BLaER1 treated with 17β-estradiol and CSF1 and Interleukin-3, amounts not matched to agents 10 nM and 100 nM (cell line): ENCODE measurements around the gene SH3D19.

ENCODE experiments used
- H3K27ac ChIP-seq, 11 experiments: shearing (Covaris generic); formaldehyde crosslinking; 2 replicates each; pipeline ENCODE4 v1.8.1; 2022
- H3K27me3 ChIP-seq, 11 experiments: shearing (Covaris generic); formaldehyde crosslinking; 2 replicates each; pipeline ENCODE4 v1.8.1; 2022
- H3K36me3 ChIP-seq, 11 experiments: shearing (Covaris generic); formaldehyde crosslinking; 2 replicates each; pipeline ENCODE4 v1.8.1; 2022
- H3K4me1 ChIP-seq, 10 experiments: shearing (Covaris generic); formaldehyde crosslinking; 2 replicates each; pipeline ENCODE4 v1.8.1; 2022
- H3K4me2 ChIP-seq, 11 experiments: shearing (Covaris generic); formaldehyde crosslinking; 2 replicates each; pipeline ENCODE4 v1.8.1; 2022
- H3K4me3 ChIP-seq, 10 experiments: shearing (Covaris generic); formaldehyde crosslinking; 2 replicates each; pipeline ENCODE4 v1.8.1; 2022
- H3K9ac ChIP-seq, 11 experiments: shearing (Covaris generic); formaldehyde crosslinking; 2 replicates each; pipeline ENCODE4 v1.8.1; 2022
- H3K9me3 ChIP-seq, 11 experiments: shearing (Covaris generic); formaldehyde crosslinking; replicated peaks in 1 of 11; 2 replicates each; pipeline ENCODE4 v1.8.1; 2022
- H4K20me1 ChIP-seq, 11 experiments: shearing (Covaris generic); formaldehyde crosslinking; 2 replicates each; pipeline ENCODE4 v1.8.1; 2022
- Cebpa-rat ChIP-seq, 11 experiments: shearing (Covaris generic); IDR thresholded peaks; 2 replicates each; pipeline ENCODE4 v1.8.1; 2022

SH3D19 gene

GRCh38 chr4:151228189-151229119, 97.0 kb downstream of the SH3D19 start:
- H4K20me1 ChIP-seq, result no peaks in the 10 kb centered on the region
- H3K4me3 ChIP-seq, result no peak overlapping the region
- no peaks in the 10 kb centered on the region for H3K36me3 ChIP-seq
- H3K4me2 ChIP-seq, result no peak overlapping the region
- no peaks in the 10 kb centered on the region for H3K9me3 ChIP-seq
- H3K27me3 ChIP-seq, result no peaks in the 10 kb centered on the region
- TF ChIP-seq Cebpa-rat (IDR thresholded peaks at IDR 0.05), result no peak
- no peak overlapping the region for H3K27ac ChIP-seq
- H3K9ac ChIP-seq, result no peak overlapping the region
- no peaks in the 10 kb centered on the region for H3K4me1 ChIP-seq

DNA sequence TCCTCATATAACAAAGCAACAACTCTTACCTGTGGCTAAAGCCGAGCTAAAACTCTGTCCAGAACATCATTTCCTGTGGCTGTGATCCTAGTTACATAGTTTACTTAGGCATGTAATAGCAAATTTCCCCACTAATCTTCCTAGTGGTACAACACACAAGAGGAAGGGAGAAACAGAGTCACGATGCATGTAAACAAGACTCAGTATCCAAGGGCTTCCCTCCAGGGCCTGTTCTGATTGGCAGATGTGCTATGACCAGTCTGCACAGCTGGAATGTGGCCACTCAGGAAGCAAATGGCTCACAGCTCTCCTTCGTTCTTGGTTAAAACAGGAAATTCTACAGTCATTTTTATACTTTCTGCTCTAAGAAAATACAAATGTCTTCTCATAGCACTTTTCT, 97.7 kb downstream of the SH3D19 start:
- H3K27me3 ChIP-seq, result no peaks in the 10 kb centered on the region
- H3K4me3 ChIP-seq, result no peak overlapping the region
- no peaks in the 10 kb centered on the region for H3K4me1 ChIP-seq
- TF ChIP-seq Cebpa-rat (IDR thresholded peaks at IDR 0.05), result no peak
- H3K9ac ChIP-seq, result no peak overlapping the region
- H3K27ac ChIP-seq, result no peak overlapping the region
- no peaks in the 10 kb centered on the region for H3K9me3 ChIP-seq
- no peaks in the 10 kb centered on the region for H4K20me1 ChIP-seq
- no peaks in the 10 kb centered on the region for H3K36me3 ChIP-seq
- no peak overlapping the region for H3K4me2 ChIP-seq

DNA sequence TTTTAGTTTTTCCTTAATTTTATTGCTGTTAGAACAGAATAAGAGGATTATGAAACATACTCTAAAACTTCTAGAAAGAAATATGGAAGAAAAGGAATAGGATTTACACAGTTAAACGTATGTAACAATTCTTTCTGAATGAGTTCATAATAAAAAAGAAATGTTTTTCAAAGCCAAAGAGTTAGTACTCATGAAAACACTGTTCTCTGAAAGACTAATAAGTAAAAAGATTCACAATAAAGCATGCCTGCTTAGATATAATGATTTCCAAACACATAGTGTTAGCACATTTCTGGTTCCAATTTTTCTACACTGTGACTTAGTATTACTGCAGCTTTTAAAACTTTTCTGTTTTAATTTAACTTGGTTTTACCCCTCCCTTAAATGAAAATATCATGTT, 98.2 kb downstream of the SH3D19 start:
- Histone ChIP-seq H3K9me3 (no peaks in the 10 kb centered on the region), H3K27ac (no peak overlapping the region), H3K9ac (no peak overlapping the region), H3K27me3 (no peaks in the 10 kb centered on the region), H3K4me2 (no peak overlapping the region), H3K4me3 (no peak overlapping the region), H4K20me1 (no peaks in the 10 kb centered on the region), H3K36me3 (no peaks in the 10 kb centered on the region), H3K4me1 (no peaks in the 10 kb centered on the region)
- no peak for TF ChIP-seq Cebpa-rat (IDR thresholded peaks at IDR 0.05)

- Histone ChIP-seq H3K4me1 (no peaks in the 10 kb centered on the region), H3K27ac (no peak overlapping the region), H4K20me1 (no peaks in the 10 kb centered on the region), H3K9ac (no peak overlapping the region), H3K4me3 (no peak overlapping the region), H3K9me3 (no peaks in the 10 kb centered on the region), H3K36me3 (no peaks in the 10 kb centered on the region), H3K27me3 (no peaks in the 10 kb centered on the region), H3K4me2 (no peak overlapping the region)
- no peak for TF ChIP-seq Cebpa-rat (IDR thresholded peaks at IDR 0.05)
These were observed 99.1 kb downstream of the SH3D19 start for GRCh38 chr4:151226004-151226932.

DNA sequence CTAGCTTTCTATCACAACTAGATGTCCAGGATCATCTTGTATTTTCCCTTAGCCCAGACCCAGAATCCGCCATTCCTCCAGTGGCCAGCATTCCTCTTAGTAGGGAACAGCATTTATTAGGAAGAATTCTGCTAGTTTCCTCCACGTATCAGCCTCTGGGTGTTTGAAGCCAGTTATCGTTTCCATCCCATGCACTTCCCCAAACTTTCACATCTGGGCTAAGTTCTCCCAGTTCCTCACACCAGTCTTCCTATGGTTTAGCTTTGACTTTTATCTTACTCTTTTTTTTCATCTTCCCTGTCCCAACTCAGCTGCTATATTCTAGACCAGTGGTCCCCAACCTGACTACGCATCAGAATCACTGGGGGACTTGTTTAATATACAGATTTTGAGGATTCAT, 101.9 kb downstream of the SH3D19 start:
- Histone ChIP-seq H3K9me3 (no peaks in the 10 kb centered on the region), H3K4me2 (no peak overlapping the region), H3K4me1 (no peaks in the 10 kb centered on the region), H3K36me3 (no peaks in the 10 kb centered on the region), H3K4me3 (no peak overlapping the region), H3K27me3 (no peaks in the 10 kb centered on the region), H3K27ac (no peak overlapping the region), H3K9ac (no peak overlapping the region), H4K20me1 (no peaks in the 10 kb centered on the region)
- no peak for TF ChIP-seq Cebpa-rat (IDR thresholded peaks at IDR 0.05)

DNA sequence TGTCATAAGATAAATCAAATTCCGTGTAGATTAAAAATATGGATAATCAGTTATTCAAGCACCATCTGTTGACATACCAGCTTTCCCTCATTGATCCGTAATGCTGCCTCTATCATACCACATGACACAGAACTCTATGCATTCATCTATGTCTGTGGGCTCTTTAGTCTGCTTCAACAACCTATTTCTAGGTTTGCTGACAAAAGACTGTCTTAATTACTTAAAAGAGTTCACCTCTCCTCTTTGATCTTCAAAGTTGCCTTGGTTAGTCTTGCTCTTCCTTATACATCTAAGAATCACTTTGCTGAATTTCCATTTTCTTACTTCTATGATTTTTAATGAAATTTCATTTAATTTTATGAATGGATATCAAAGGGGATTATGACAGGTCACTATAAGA, 105.5 kb downstream of the SH3D19 start:
- Histone ChIP-seq H3K4me2 (no peak overlapping the region), H3K4me3 (no peak overlapping the region), H3K27ac (no peak overlapping the region), H3K4me1 (no peaks in the 10 kb centered on the region), H3K9ac (no peak overlapping the region), H3K36me3 (no peaks in the 10 kb centered on the region), H3K9me3 (no peaks in the 10 kb centered on the region), H4K20me1 (no peaks in the 10 kb centered on the region), H3K27me3 (no peaks in the 10 kb centered on the region)
- no peak for TF ChIP-seq Cebpa-rat (IDR thresholded peaks at IDR 0.05)

- H3K4me2 ChIP-seq, result no peak overlapping the region
- H3K36me3 ChIP-seq, result no peaks in the 10 kb centered on the region
- no peaks in the 10 kb centered on the region for H3K4me1 ChIP-seq
- no peaks in the 10 kb centered on the region for H3K27me3 ChIP-seq
- no peak overlapping the region for H3K27ac ChIP-seq
- H3K9me3 ChIP-seq, result no peaks in the 10 kb centered on the region
- no peak for TF ChIP-seq Cebpa-rat (IDR thresholded peaks at IDR 0.05)
- H4K20me1 ChIP-seq, result no peaks in the 10 kb centered on the region
- no peak overlapping the region for H3K4me3 ChIP-seq
- H3K9ac ChIP-seq, result no peak overlapping the region
These were observed 106.3 kb downstream of the SH3D19 start for GRCh38 chr4:151219091-151219490.

DNA sequence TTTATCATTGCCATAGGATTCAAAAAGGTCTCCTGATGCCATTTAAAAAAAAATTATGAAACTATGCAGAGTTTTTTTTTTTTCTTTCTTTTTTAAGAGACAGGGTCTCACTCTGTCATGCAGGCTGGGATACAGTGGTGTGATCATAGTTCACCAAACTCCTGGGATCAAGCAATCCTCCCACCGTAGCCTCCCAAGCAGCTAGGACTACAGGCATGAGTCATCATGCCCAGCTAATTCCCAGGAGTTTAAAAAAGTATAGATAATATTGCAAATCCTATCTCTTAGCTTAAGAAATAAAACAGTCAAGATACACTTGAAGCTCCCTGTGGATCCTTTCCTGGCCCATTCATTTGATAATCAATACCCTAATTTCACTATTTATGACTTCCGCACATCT, 107.1 kb downstream of the SH3D19 start:
- no peaks in the 10 kb centered on the region for H3K27me3 ChIP-seq
- no peaks in the 10 kb centered on the region for H3K9me3 ChIP-seq
- H4K20me1 ChIP-seq, result no peaks in the 10 kb centered on the region
- H3K36me3 ChIP-seq, result no peaks in the 10 kb centered on the region
- no peak overlapping the region for H3K4me2 ChIP-seq
- H3K4me3 ChIP-seq, result no peak overlapping the region
- no peak for TF ChIP-seq Cebpa-rat (IDR thresholded peaks at IDR 0.05)
- no peak overlapping the region for H3K9ac ChIP-seq
- H3K27ac ChIP-seq, result no peak overlapping the region
- H3K4me1 ChIP-seq, result no peaks in the 10 kb centered on the region

GRCh38 chr4:151217326-151217725, 108.1 kb downstream of the SH3D19 start:
- H3K4me2 ChIP-seq, result no peak overlapping the region
- H3K36me3 ChIP-seq, result no peaks in the 10 kb centered on the region
- H3K4me1 ChIP-seq, result no peaks in the 10 kb centered on the region
- H3K27me3 ChIP-seq, result no peaks in the 10 kb centered on the region
- no peaks in the 10 kb centered on the region for H3K9me3 ChIP-seq
- H3K27ac ChIP-seq, result no peak overlapping the region
- no peak overlapping the region for H3K4me3 ChIP-seq
- no peak for TF ChIP-seq Cebpa-rat (IDR thresholded peaks at IDR 0.05)
- H3K9ac ChIP-seq, result no peak overlapping the region
- H4K20me1 ChIP-seq, result no peaks in the 10 kb centered on the region
